HG02852 (cell line): ENCODE measurements around the gene CANT1.

Experiments
- ATAC-seq: cut with Tn5 transposase; IDR thresholded peaks from one replicate; pipeline ENCODE4 v1.9.1; 2021; ENCODE audit warnings: mild to moderate bottlenecking, moderate library complexity; ENCODE audit not compliant: unreplicated experiment

Gene CANT1

GRCh38 chr17:79009397-79010303 is at the start of gene CANT1:
Gene CANT1 (minus strand): TSS chr17:79009764. CDS start chr17:78997622, 12,142 bp downstream.
- ATAC-seq: peak; percentile 86

GRCh38 chr17:79057737-79058385 is 48.3 kb upstream of the CANT1 start:
- ATAC-seq: no peak

GRCh38 chr17:79055197-79055596 is 45.6 kb upstream of the CANT1 start:
- no peak for ATAC-seq

GRCh38 chr17:79054200-79054960 is 44.8 kb upstream of the CANT1 start:
- ATAC-seq: no peak

- no peak for ATAC-seq
Observed at GRCh38 chr17:79053251-79053925, 43.8 kb upstream of the CANT1 start.

GRCh38 chr17:79052131-79052530 is 42.6 kb upstream of the CANT1 start:
- no peak for ATAC-seq

GRCh38 chr17:79051306-79051705 is 41.7 kb upstream of the CANT1 start:
- ATAC-seq: no peak

GRCh38 chr17:79050551-79050950 is 41.0 kb upstream of the CANT1 start:
- ATAC-seq: no peak

- no peak for ATAC-seq
Observed at GRCh38 chr17:79049821-79050220, 40.3 kb upstream of the CANT1 start.

- ATAC-seq: no peak
Observed at GRCh38 chr17:79048826-79049755, 39.5 kb upstream of the CANT1 start.

- no peak for ATAC-seq
Observed at GRCh38 chr17:79047923-79048825, 38.6 kb upstream of the CANT1 start.

GRCh38 chr17:79047291-79047920 is 37.8 kb upstream of the CANT1 start:
- no peak for ATAC-seq

GRCh38 chr17:79046916-79047280 is 37.3 kb upstream of the CANT1 start:
- no peak for ATAC-seq

- no peak for ATAC-seq
Observed at GRCh38 chr17:79046197-79046915, 36.8 kb upstream of the CANT1 start.

GRCh38 chr17:79045842-79046196 is 36.3 kb upstream of the CANT1 start:
- no peak for ATAC-seq

GRCh38 chr17:79045001-79045729 is 35.6 kb upstream of the CANT1 start:
- ATAC-seq: no peak

- ATAC-seq: no peak
Observed at GRCh38 chr17:79044462-79044861, 34.9 kb upstream of the CANT1 start.
